Measurements from ENCODE around the gene RHOT2. TPM values are rescaled to one million over a fixed set of nuclear protein-coding genes. Genes with fewer than 3 reads are reported as not detected.

RHOT2 gene
- total RNA-seq, 1 donor from 2014 or later = 33.2 TPM

Other genes starting within 250 kb of the RHOT2 start
- 11.8 TPM for gene RAB11FIP3, start 242.5 kb upstream of the RHOT2 start, total RNA-seq (ENCODE audit: insufficient read depth, low replicate concordance)
- gene CAPN15, start 140.4 kb upstream of the RHOT2 start, total RNA-seq (ENCODE audit: insufficient read depth, low replicate concordance) = 26.5 TPM
- not detected for gene PRR35, start 107.7 kb upstream of the RHOT2 start, total RNA-seq (ENCODE audit: insufficient read depth, low replicate concordance)
- gene NHLRC4, start 101.1 kb upstream of the RHOT2 start, total RNA-seq (ENCODE audit: insufficient read depth, low replicate concordance) = 0.48 TPM
- gene PIGQ, start 98.2 kb upstream of the RHOT2 start, total RNA-seq (ENCODE audit: insufficient read depth, low replicate concordance) = 18.5 TPM
- gene RAB40C, start 78.1 kb upstream of the RHOT2 start, total RNA-seq (ENCODE audit: insufficient read depth, low replicate concordance) = 12.3 TPM
- gene WFIKKN1, start 37.1 kb upstream of the RHOT2 start, total RNA-seq (ENCODE audit: insufficient read depth, low replicate concordance) = 1.4 TPM
- gene METTL26, start 31.8 kb upstream of the RHOT2 start, total RNA-seq (ENCODE audit: insufficient read depth, low replicate concordance) = 48.6 TPM
- gene MCRIP2, start 26.3 kb upstream of the RHOT2 start, total RNA-seq (ENCODE audit: insufficient read depth, low replicate concordance) = 24.6 TPM
- 30.8 TPM for gene WDR90, start 18.8 kb upstream of the RHOT2 start, total RNA-seq (ENCODE audit: insufficient read depth, low replicate concordance)
- 1.9 TPM for gene RHBDL1, start 7.5 kb downstream of the RHOT2 start, total RNA-seq (ENCODE audit: insufficient read depth, low replicate concordance)
- 99.7 TPM for gene STUB1, start 12.3 kb downstream of the RHOT2 start, total RNA-seq (ENCODE audit: insufficient read depth, low replicate concordance)
- gene JMJD8, start 16.2 kb downstream of the RHOT2 start, total RNA-seq (ENCODE audit: insufficient read depth, low replicate concordance) = 20.5 TPM
- 2.6 TPM for gene WDR24, start 22.3 kb downstream of the RHOT2 start, total RNA-seq (ENCODE audit: insufficient read depth, low replicate concordance)
- gene FBXL16, start 37.7 kb downstream of the RHOT2 start, total RNA-seq (ENCODE audit: insufficient read depth, low replicate concordance) = not detected
- gene METRN, start 47.0 kb downstream of the RHOT2 start, total RNA-seq (ENCODE audit: insufficient read depth, low replicate concordance) = 85.7 TPM
- gene ANTKMT, start 53.0 kb downstream of the RHOT2 start, total RNA-seq (ENCODE audit: insufficient read depth, low replicate concordance) = 35.6 TPM
- gene CCDC78, start 58.3 kb downstream of the RHOT2 start, total RNA-seq (ENCODE audit: insufficient read depth, low replicate concordance) = 0.24 TPM
- gene HAGHL, start 59.0 kb downstream of the RHOT2 start, total RNA-seq (ENCODE audit: insufficient read depth, low replicate concordance) = 7.5 TPM
- 32.5 TPM for gene CIAO3, start 72.9 kb downstream of the RHOT2 start, total RNA-seq (ENCODE audit: insufficient read depth, low replicate concordance)
- 26.2 TPM for gene MSLN, start 92.6 kb downstream of the RHOT2 start, total RNA-seq (ENCODE audit: insufficient read depth, low replicate concordance)
- 5.5 TPM for gene RPUSD1, start 120.2 kb downstream of the RHOT2 start, total RNA-seq (ENCODE audit: insufficient read depth, low replicate concordance)
- gene CHTF18, start 120.5 kb downstream of the RHOT2 start, total RNA-seq (ENCODE audit: insufficient read depth, low replicate concordance) = 7.7 TPM
- not detected for gene GNG13, start 132.6 kb downstream of the RHOT2 start, total RNA-seq (ENCODE audit: insufficient read depth, low replicate concordance)